ENCODE results near the gene TRMT61B. TPM values are rescaled to one million over a fixed set of nuclear protein-coding genes. Genes with fewer than 3 reads are reported as not detected.

Gene TRMT61B
- total RNA-seq, 1 donor from 2014 or later, result 17.5 TPM

Other genes starting within 250 kb of the TRMT61B start
- 189 and 196 TPM in 2 replicates for gene PPP1CB, start 118.5 kb downstream of the TRMT61B start, total RNA-seq
- gene SPDYA, start 59.5 kb downstream of the TRMT61B start, total RNA-seq, result 1.8 and 2.1 TPM in 2 replicates
- 90.2 and 92.5 TPM in 2 replicates for gene WDR43, start 24.4 kb upstream of the TRMT61B start, total RNA-seq
- 4.3 and 6.4 TPM in 2 replicates for gene TOGARAM2, start 111.0 kb upstream of the TRMT61B start, total RNA-seq
- not detected in 2 replicates for gene PCARE, start 204.2 kb upstream of the TRMT61B start, total RNA-seq
- gene CLIP4, start 245.1 kb upstream of the TRMT61B start, total RNA-seq, result 29.4 and 32.0 TPM in 2 replicates

Data from T-helper 1 cell treated with Interleukin-12 subunit alpha and Interleukin-12 subunit beta and Interleukin-4 antibody, amounts not matched to agents 30 ng/mL and 1 ng/mL, for 36 hours (primary cell).